ENCODE measurements around the gene WTAP.
"Not testable (repeated sequence)": the region's sequence is repeated elsewhere in the genome, so short reads cannot be mapped to it uniquely, and the experiment has no call there.

Gene WTAP

DNA sequence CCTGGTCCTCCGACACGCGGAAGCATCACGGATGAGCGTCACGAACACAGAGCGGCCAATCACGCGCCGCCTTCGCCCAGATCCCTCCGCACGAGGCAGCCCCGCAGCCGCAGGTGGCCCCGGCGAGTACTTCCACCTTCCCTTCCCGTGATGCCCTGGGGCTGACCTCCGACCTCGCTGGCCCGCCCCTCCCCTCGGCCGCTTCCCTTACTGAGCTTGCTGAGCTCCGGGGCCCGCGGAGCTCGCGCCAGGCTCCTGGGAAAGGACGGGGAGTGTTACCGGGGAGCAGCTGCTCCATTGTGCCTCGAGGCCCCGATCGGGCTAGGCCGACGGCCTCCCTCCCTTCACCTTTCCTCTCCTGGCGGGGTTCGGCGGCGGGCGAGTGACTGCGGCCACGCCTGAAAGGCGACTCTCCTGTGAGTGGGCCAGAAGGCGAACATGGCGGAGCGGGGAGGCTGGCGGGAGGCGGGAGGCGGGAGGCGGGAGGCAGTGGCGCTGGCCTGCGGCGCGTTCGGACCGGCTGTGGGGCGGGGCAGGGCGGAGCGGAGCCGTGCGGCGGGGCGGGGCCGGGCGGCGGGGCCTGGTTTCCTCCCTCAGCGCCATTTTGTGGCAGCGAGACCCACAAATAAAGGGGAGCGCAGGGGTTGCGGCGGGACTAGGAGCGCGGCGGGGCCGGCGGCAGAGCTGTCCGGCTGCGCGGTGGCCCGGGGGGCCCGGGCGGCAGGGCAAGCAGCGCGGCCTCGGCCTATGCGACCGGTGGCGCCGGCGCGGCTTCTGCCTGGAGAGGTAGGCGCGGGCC, at the start of gene WTAP:
Gene WTAP (plus strand): TSS at position 589 of the 799 bp plus-strand sequence. CDS start 8,760 bp downstream, outside the sequence.
- peak; percentile 91 for DNase-seq (ENCODE audit: low read depth)

- no peak for DNase-seq (ENCODE audit: low read depth)
Observed at GRCh38 chr6:159677506-159678165, 49.7 kb upstream of the WTAP start.

- DNase-seq (ENCODE audit: low read depth) = no peak
Observed at GRCh38 chr6:159678574-159678973, 48.7 kb upstream of the WTAP start.

GRCh38 chr6:159679091-159680077, 47.9 kb upstream of the WTAP start:
- peak; percentile 69 for DNase-seq (ENCODE audit: low read depth)

DNA sequence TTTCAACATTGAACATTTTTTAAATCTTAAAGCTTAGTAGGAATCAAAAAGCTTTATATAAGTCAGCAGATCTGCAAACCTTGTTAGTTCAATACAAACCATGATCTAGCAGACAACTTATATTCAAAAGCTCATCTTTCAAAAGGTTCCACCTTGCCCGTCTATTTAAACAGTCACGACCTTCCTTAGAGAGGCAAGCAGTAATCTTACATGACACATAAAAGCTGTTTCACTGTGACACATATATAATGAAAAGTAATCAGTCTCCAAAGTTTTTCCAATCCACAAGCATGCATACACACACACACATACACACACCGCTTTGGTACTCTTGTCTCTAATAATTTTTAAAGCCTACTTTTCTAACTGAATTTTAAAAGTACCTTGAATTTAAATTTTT, 47.2 kb upstream of the WTAP start:
- DNase-seq (ENCODE audit: low read depth) = no peak

- DNase-seq (ENCODE audit: low read depth) = no peak
Observed at GRCh38 chr6:159681191-159681880, 46.0 kb upstream of the WTAP start.

DNA sequence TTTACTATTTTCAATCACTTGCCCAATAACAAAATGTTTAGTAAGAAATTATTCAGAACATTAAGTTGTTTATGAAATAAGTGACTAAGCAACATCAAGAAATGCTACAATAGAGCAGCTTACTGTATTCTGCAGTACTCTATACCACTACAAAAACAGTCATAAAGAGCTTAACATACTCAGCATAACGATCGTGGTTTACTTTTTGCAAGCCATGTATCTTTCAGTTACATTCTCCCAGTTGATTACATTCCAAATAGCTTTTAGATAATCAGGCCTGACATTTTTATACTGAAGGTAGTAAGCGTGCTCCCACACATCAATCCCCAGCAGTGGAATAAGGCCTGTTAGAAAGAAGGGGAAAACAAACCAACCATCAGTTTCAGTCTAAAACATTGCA, 45.0 kb upstream of the WTAP start:
- DNase-seq (ENCODE audit: low read depth) = peak; percentile 41

DNA sequence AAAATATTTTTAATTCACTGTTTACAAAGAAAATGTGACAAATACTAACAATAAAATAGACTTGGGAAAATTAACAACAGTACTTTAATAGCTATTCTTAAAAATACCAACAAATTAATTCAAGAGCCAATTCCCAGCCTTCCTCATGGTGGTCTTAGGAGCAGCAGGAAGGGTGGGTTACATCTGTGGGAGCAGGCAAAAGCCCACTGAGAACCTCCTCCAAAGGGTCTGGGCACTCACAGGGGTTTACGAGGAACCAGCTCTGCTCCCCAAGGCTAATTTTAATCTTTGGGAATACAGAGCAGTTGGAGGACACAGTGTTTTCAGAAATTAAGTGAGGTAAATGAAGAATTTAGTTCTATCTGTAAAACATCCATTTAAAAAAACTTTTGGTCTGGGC, 44.5 kb upstream of the WTAP start:
- DNase-seq (ENCODE audit: low read depth) = no peak

DNA sequence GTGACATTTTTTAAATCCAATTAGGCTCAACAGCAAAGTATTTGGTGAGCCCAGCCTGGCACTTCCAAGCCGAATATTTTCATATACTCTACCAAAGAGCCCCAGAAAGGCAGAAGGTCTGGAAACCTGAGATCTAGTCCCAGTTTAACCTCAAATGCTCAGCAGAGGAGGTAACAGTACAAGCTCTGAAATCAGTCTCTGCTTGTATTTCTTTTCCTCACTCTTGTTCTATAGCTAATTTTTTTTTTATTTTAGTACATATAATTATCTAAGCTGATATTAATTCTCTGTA, 43.3 kb upstream of the WTAP start:
- no peak for DNase-seq (ENCODE audit: low read depth)

GRCh38 chr6:159686040-159686439, 41.3 kb upstream of the WTAP start:
- DNase-seq (ENCODE audit: low read depth) = no peak

GRCh38 chr6:159686703-159687102, 40.6 kb upstream of the WTAP start:
- DNase-seq (ENCODE audit: low read depth) = no peak

DNA sequence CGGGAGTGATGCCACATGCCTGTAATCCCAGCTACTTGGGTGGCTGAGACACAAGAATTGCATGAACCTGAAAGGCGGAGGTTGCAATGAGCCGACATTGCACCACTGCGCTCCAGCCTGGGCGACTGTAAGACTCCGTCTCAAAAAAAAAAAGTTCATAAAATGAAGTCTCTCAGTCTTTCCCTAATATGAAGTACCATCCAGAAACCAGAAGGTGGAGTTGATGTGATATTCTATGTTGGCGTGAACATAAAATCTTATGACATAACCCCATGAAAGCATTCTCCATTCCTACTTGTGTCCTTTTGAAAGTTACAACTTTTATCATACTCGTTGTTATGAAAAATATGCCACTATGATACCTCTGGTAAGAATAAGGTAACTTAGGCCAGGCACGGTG, 40.0 kb upstream of the WTAP start:
- no peak for DNase-seq (ENCODE audit: low read depth)

DNA sequence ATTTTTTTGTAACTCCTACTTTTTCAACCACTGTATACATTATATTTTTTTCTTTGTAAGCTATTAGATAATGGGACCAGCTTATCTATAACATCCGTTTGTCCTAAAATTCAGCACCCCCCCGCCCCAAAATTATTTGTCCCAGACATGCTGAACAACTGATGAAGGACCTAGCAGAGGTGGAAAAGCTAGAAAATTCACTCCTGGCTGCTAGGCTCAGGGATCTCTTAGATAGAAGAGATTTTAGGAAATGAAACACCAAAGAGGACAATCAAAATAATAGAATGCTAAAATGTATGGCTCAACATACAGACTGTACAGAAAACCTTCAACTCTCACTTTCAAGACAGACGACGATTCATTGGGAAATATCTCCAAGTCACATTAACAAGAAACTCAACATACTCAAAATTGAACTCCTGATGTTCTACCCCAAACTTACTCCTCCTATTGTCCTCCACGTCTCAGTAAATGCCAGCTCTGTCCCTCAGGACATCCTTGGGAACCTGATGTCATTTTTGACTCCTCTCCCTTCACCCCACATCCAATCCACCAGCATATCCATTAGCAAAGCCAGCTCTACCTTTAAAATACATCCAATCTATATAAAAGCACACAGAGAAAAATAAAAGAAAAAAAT, 38.9 kb upstream of the WTAP start:
- DNase-seq (ENCODE audit: low read depth) = no peak

DNA sequence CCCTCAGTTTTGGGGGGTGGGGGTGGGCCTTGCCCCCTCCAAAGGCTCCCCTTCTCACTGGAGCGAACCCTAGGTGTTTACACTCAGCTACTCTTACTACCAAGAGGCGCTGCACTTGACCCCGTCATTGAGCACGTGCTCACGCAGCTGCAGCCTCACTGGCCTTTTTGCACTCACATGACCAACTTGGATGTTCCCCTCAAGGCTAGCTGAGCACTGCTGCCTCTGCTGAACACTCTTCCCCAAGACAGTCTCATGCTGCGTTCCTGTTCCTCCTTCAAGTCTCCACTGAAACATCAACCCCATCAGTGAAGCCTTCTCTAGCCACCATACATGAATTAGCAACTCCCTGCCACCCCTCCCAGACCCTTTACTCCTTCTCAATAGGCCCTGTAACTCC, 38.3 kb upstream of the WTAP start:
- DNase-seq (ENCODE audit: low read depth) = no peak

DNA sequence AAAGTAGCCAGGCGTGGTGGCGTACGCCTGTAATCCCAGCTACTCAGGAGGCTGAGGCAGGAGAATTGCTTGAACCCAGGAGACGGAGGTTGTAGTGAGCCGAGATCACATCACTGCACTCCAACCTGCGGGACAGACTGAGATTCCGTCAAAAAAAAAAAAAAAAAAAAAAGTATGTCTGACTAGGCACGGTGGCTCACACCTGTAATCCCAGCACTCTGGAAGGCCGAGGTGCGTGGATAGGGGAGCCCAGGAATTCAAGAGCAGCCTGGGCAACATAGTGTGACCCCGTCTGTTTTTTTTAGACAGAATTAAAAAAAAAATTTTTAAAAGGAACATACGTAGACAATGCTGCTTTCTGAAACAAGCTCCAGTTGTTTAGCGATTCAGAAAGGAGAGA, 37.2 kb upstream of the WTAP start:
- DNase-seq (ENCODE audit: low read depth) = not testable (repeated sequence)

DNA sequence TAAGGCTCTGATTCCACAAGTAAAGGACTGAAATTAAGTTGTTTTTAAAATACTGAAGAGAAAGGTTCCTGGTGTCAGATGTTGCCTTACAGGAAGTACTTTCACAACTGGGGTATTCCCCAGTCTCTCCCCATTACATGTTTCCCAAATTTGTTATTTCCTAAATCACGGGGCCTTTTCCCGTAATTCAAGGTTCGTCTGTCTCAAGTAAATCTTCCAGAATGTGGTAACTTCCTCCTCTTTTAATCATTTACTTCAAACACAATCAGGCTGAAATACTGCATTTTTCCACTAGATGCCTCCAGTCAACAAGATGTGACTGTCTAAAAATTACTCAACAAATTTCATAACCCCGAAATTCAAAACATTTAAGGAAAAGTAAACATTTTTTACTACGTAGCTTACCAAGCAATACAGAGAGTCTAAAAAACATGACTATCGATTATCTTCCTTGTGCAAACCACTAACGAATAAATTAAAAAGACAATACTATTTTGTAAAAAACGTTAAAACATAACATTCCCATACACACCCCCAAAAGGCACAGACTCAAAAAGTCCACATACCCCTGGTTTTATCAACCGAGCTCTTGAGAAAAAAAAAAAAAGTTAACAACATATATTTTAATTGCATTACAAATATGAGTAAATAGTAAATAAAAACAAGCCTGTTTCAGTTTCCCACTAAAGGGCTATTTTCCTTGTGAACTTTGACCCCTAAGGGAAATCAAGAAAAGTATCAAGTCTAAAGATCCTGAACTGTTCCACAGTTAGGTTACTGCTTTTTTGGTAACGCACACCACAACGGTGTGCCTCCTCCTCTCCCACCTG, 36.0 kb upstream of the WTAP start:
- peak; percentile 81 for DNase-seq (ENCODE audit: low read depth)

DNA sequence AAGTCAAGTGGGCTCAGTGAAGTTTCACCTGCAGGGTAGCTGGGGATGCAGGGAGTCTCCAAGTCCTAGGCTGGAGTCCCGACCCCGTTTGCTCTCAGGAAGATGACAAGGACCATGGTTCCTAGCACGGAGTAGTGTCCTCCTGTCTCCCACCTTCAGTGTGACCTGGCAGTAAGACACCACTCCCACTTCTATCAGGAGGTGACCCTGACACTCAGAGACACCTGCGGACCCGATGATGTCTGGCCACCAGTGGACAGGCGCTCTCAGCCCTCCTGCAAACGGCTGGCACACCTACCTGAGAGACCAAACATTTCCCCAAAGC, 35.4 kb upstream of the WTAP start:
- no peak for DNase-seq (ENCODE audit: low read depth)

DNA sequence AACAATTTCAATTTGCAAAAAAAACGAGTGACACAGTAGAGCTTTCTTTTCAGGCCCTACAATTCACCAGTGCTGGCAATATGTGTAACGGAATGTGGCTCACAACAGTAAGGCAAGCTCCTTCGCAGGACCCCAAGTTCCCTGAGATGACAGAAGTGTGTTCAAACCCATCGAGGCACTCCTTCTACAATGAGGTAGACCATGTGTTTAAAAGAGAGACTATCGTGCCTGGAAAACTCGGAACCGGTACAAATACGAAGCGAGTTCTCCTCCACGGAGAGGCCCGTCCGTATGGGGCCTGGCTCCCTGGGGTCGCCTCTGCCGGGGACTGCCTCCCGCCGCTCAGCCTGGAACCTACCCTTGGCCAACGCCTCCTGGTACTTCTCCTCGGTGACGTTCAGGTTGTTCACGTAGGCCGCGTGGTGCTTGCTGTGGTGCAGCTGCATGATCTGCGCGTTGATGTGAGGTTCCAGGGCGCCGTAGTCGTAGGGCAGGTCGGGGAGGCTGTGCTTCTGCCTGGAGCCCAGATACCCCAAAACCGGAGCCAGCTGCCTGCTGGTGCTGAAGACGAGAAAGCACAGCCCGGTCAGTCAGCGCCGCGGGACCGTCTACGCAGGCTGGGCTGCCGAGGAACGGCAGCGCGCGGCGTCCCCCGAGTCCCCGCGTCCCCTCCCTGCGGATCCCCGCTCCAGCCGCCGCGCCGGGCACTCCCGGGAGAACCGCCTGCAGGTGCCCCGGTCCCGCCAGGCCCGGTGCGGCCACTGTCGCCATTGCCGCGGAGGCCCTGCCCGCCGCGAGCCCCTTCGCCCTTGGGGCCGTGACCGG, 34.8 kb upstream of the WTAP start:
- DNase-seq (ENCODE audit: low read depth) = peak; percentile 50

GRCh38 chr6:159693128-159693893, 34.0 kb upstream of the WTAP start, which contains the start of gene SOD2:
TSS of gene SOD2 (minus strand) at chr6:159693241. CDS start at chr6:159693167, 74 bp downstream.
- DNase-seq (ENCODE audit: low read depth) = peak; percentile 76

Measured in EH (cell line).